Naive thymus-derived CD4-positive, alpha-beta T cell (primary cell): ENCODE data around the gene ZBTB49. TPM values are rescaled to one million over a fixed set of nuclear protein-coding genes. Genes with fewer than 3 reads are reported as not detected.

Experiments used
- ATAC-seq: fragments of 150-1000 bp; cut with Tn5 transposase; 2 replicates; pipeline ENCODE4 v1.10.0; 2021; ENCODE audit warnings: mild to moderate bottlenecking, moderate library complexity
- CTCF ChIA-PET: fragments of 350-600 bp; sonication (Branson Sonifier 250); formaldehyde crosslinking; loops from one replicate; lab custom pipeline; 2021; ENCODE audit warnings: antibody characterized with exemption; lab: Charles Lee
- POLR2A ChIA-PET: fragments of 350-600 bp; sonication (Branson Sonifier 250); formaldehyde crosslinking; loops from one replicate; lab custom pipeline; 2021; ENCODE audit warnings: antibody characterized with exemption, inconsistent platforms; lab: Charles Lee
- DNase-seq, 9 donors: peaks; one replicate each; pipeline versions ENCODE4 v3.0.0 to v3.0.0-alpha.2; 2020 to 2022; ENCODE audit warnings: mixed read lengths in 1 of 9
- H3K27ac ChIP-seq: one replicate; pipeline ENCODE4 v1.7.0; 2013; ENCODE audit warnings: mild to moderate bottlenecking, low read depth, low read length, moderate library complexity
- H3K27me3 ChIP-seq, 2 donors: one replicate each; pipeline ENCODE4 v1.7.0; 2013; ENCODE audit warnings: low read length in 2 of 2, mild to moderate bottlenecking in 2 of 2, moderate library complexity in 2 of 2; ENCODE audit not compliant: control insufficient read depth in 2 of 2, insufficient read depth in 2 of 2
- H3K36me3 ChIP-seq, 3 experiments: 1 replicate in 2 of 3; 2 replicates in 1 of 3; pipeline ENCODE4 v1.7.0; 2013; ENCODE audit warnings: low read length in 3 of 3, mild to moderate bottlenecking in 3 of 3, moderate library complexity in 1 of 3; ENCODE audit not compliant: insufficient read depth in 3 of 3, control insufficient read depth in 2 of 3
- H3K4me1 ChIP-seq, 2 donors: one replicate each; pipeline ENCODE4 v1.7.0; 2013; ENCODE audit warnings: low read length in 2 of 2, mild to moderate bottlenecking in 2 of 2, moderate library complexity in 1 of 2; ENCODE audit not compliant: control insufficient read depth in 2 of 2, insufficient read depth in 2 of 2
- H3K4me3 ChIP-seq: 2 replicates; pipeline ENCODE4 v1.7.0; 2013; ENCODE audit warnings: mild to moderate bottlenecking, low read length
- H3K9me3 ChIP-seq, 3 experiments: 1 replicate in 2 of 3; 2 replicates in 1 of 3; pipeline ENCODE4 v1.7.0; 2013; ENCODE audit warnings: low read length in 3 of 3; ENCODE audit not compliant: control insufficient read depth in 2 of 3
- H3K27ac Mint-ChIP-seq, 9 donors: one replicate each; pipeline ENCODE4 v1.8.0; 2020 to 2022; ENCODE audit warnings: mixed read lengths in 9 of 9, mild to moderate bottlenecking in 8 of 9, moderate library complexity in 5 of 9, inconsistent platforms in 2 of 9
- H3K27me3 Mint-ChIP-seq, 5 donors: one replicate each; pipeline ENCODE4 v1.8.0; 2021 to 2022; ENCODE audit warnings: mixed read lengths in 5 of 5, mild to moderate bottlenecking in 1 of 5
- H3K36me3 Mint-ChIP-seq, 5 donors: one replicate each; pipeline ENCODE4 v1.8.0; 2020 to 2022; ENCODE audit warnings: mixed read lengths in 5 of 5, mild to moderate bottlenecking in 3 of 5, inconsistent platforms in 1 of 5
- H3K4me1 Mint-ChIP-seq, 7 donors: one replicate each; pipeline ENCODE4 v1.8.0; 2020 to 2022; ENCODE audit warnings: mixed read lengths in 7 of 7, mild to moderate bottlenecking in 3 of 7, inconsistent platforms in 1 of 7
- H3K4me3 Mint-ChIP-seq, 10 donors: one replicate each; pipeline ENCODE4 v1.8.0; 2020 to 2022; ENCODE audit warnings: mild to moderate bottlenecking in 10 of 10, mixed read lengths in 10 of 10, moderate library complexity in 6 of 10, inconsistent platforms in 2 of 10
- H3K9me3 Mint-ChIP-seq, 11 donors: one replicate each; pipeline ENCODE4 v1.8.0; 2020 to 2022; ENCODE audit warnings: mixed read lengths in 11 of 11, mild to moderate bottlenecking in 4 of 11, inconsistent platforms in 1 of 11, moderate library complexity in 1 of 11
- intact Hi-C, 2 donors: fragments of 100-400 bp; cut with micrococcal nuclease; formaldehyde crosslinking; loops; one replicate each; pipeline ENCODE4 v1.15.1; 2023
- polyA plus RNA-seq, 2 donors: library from polyadenylated mRNA; unstranded; fragments of 300-500 nt; fragmentation: Illumina TruSeq; gene quantifications; one replicate each; pipeline ENCODE4 v1.2.3, GENCODE V29; 2021
- total RNA-seq, 6 experiments: library from RNA in 5 of 6; stranded (reverse) in 5 of 6; gene quantifications; 1 replicate in 5 of 6; 2 replicates in 1 of 6; pipeline ENCODE4 v1.2.3 and lab custom pipeline; 2021 to 2026

The ZBTB49 gene
- total and polyA plus RNA-seq, 7 experiments from 2014 or later: 2.0 to 16.1 (median 8.0) TPM

- CTCF ChIA-PET: no interaction called here
- no peak for ATAC-seq
- no peak overlapping the region for H3K4me3 Mint-ChIP-seq
- peaks cover 4 to 29% (median 17%) of the 10 kb centered on the region in 7 donors for H3K4me1 Mint-ChIP-seq
- Histone ChIP-seq H3K4me1 (no peaks in the 10 kb centered on the region), H3K27ac (no peak overlapping the region), H3K4me3 (no peak overlapping the region), H3K36me3 (peaks cover 0 to 36% (median 0%) of the 10 kb centered on the region in 3 experiments), H3K9me3 (no peaks in the 10 kb centered on the region), H3K27me3 (no peaks in the 10 kb centered on the region)
- H3K27ac Mint-ChIP-seq: no peak overlapping the region
- DNase-seq: no peak
- POLR2A ChIA-PET: interaction anchor here (0.7 kb wide), 1 partner anchor 225 kb away, joined by 3 read pairs; no protein-coding TSS in a partner anchor
- H3K27me3 Mint-ChIP-seq: no peaks in the 10 kb centered on the region
- intact Hi-C loops: no loop called here
- H3K9me3 Mint-ChIP-seq: no peaks in the 10 kb centered on the region
- peaks cover 5 to 30% (median 15%) of the 10 kb centered on the region in 5 donors for H3K36me3 Mint-ChIP-seq
Measured at GRCh38 chr4:4302001-4302400, 11.9 kb downstream of the ZBTB49 start.

GRCh38 chr4:4302416-4302815 lies 12.4 kb downstream of the ZBTB49 start:
- no peaks in the 10 kb centered on the region for H3K27me3 Mint-ChIP-seq
- Histone ChIP-seq H3K36me3 (peaks cover 0 to 40% (median 0%) of the 10 kb centered on the region in 3 experiments), H3K27me3 (no peaks in the 10 kb centered on the region), H3K27ac (no peak overlapping the region), H3K9me3 (no peaks in the 10 kb centered on the region), H3K4me1 (no peaks in the 10 kb centered on the region), H3K4me3 (no peak overlapping the region)
- H3K4me1 Mint-ChIP-seq: peaks cover 4 to 29% (median 14%) of the 10 kb centered on the region in 7 donors
- ATAC-seq: no peak
- no peak for DNase-seq
- ChIA-PET POLR2A (interaction anchor here (0.7 kb wide), 1 partner anchor 224 kb away, joined by 3 read pairs; no protein-coding TSS in a partner anchor), CTCF (no interaction called here)
- no peaks in the 10 kb centered on the region for H3K9me3 Mint-ChIP-seq
- intact Hi-C loops: no loop called here
- H3K36me3 Mint-ChIP-seq: peaks cover 5 to 34% (median 15%) of the 10 kb centered on the region in 5 donors
- H3K4me3 Mint-ChIP-seq: no peak overlapping the region
- peak overlapping the region in 1 of 9 donors; percentile 54 for H3K27ac Mint-ChIP-seq

GRCh38 chr4:4306920-4307319 lies 16.9 kb downstream of the ZBTB49 start:
- peaks cover 0 to 13% (median 4%) of the 10 kb centered on the region in 7 donors for H3K4me1 Mint-ChIP-seq
- ChIA-PET POLR2A (no interaction called here), CTCF (no interaction called here)
- Histone ChIP-seq H3K36me3 (peaks cover 0 to 33% (median 0%) of the 10 kb centered on the region in 3 experiments), H3K9me3 (no peaks in the 10 kb centered on the region), H3K4me3 (no peak overlapping the region), H3K27ac (no peak overlapping the region), H3K4me1 (no peaks in the 10 kb centered on the region), H3K27me3 (no peaks in the 10 kb centered on the region)
- H3K9me3 Mint-ChIP-seq: no peaks in the 10 kb centered on the region
- DNase-seq (no peak), ATAC-seq (no peak)
- no peaks in the 10 kb centered on the region for H3K27me3 Mint-ChIP-seq
- H3K27ac Mint-ChIP-seq: no peak overlapping the region
- intact Hi-C loops: no loop called here
- H3K36me3 Mint-ChIP-seq: peaks cover 5 to 38% (median 13%) of the 10 kb centered on the region in 5 donors
- H3K4me3 Mint-ChIP-seq: no peak overlapping the region

GRCh38 chr4:4308800-4309441 lies 18.9 kb downstream of the ZBTB49 start:
- no peaks in the 10 kb centered on the region for H3K27me3 Mint-ChIP-seq
- H3K27ac Mint-ChIP-seq: no peak overlapping the region
- intact Hi-C loops: no loop called here
- DNase-seq: no peak
- H3K4me3 Mint-ChIP-seq: no peak overlapping the region
- ATAC-seq: no peak
- Histone ChIP-seq H3K27ac (no peak overlapping the region), H3K36me3 (peaks cover 0 to 26% (median 0%) of the 10 kb centered on the region in 3 experiments), H3K4me3 (no peak overlapping the region), H3K4me1 (no peaks in the 10 kb centered on the region), H3K27me3 (no peaks in the 10 kb centered on the region), H3K9me3 (no peaks in the 10 kb centered on the region)
- CTCF ChIA-PET: no interaction called here
- POLR2A ChIA-PET: interaction anchor here (0.6 kb wide), 1 partner anchor 55 kb away, joined by 3 read pairs; no protein-coding TSS in a partner anchor
- H3K36me3 Mint-ChIP-seq: peaks cover 1 to 37% (median 13%) of the 10 kb centered on the region in 5 donors
- H3K4me1 Mint-ChIP-seq: peaks cover 0 to 7% (median 4%) of the 10 kb centered on the region in 7 donors
- H3K9me3 Mint-ChIP-seq: no peaks in the 10 kb centered on the region

GRCh38 chr4:4311193-4311592 lies 21.1 kb downstream of the ZBTB49 start:
- no peaks in the 10 kb centered on the region for H3K27me3 Mint-ChIP-seq
- H3K4me1 Mint-ChIP-seq: peaks cover 0 to 4% (median 0%) of the 10 kb centered on the region in 7 donors
- ChIA-PET POLR2A (no interaction called here), CTCF (no interaction called here)
- ATAC-seq (no peak), DNase-seq (no peak)
- intact Hi-C loops: no loop called here
- Histone ChIP-seq H3K4me1 (no peaks in the 10 kb centered on the region), H3K4me3 (no peak overlapping the region), H3K27me3 (no peaks in the 10 kb centered on the region), H3K27ac (no peak overlapping the region), H3K9me3 (no peaks in the 10 kb centered on the region), H3K36me3 (peaks cover 0 to 41% (median 5%) of the 10 kb centered on the region in 3 experiments)
- H3K27ac Mint-ChIP-seq: no peak overlapping the region
- H3K36me3 Mint-ChIP-seq: peaks cover 2 to 40% (median 10%) of the 10 kb centered on the region in 5 donors
- H3K9me3 Mint-ChIP-seq: no peaks in the 10 kb centered on the region
- H3K4me3 Mint-ChIP-seq: no peak overlapping the region

GRCh38 chr4:4315461-4316149 lies 25.6 kb downstream of the ZBTB49 start:
- Histone ChIP-seq H3K9me3 (no peaks in the 10 kb centered on the region), H3K27me3 (no peaks in the 10 kb centered on the region), H3K4me3 (no peak overlapping the region), H3K36me3 (peaks cover 0 to 53% (median 5%) of the 10 kb centered on the region in 3 experiments), H3K27ac (no peak overlapping the region), H3K4me1 (no peaks in the 10 kb centered on the region)
- no peak for ATAC-seq
- no peak overlapping the region for H3K27ac Mint-ChIP-seq
- POLR2A ChIA-PET: no interaction called here
- CTCF ChIA-PET: interaction anchor here (0.9 kb wide), 1 partner anchor 62 kb away, joined by 3 read pairs; no protein-coding TSS in a partner anchor
- DNase-seq: no peak
- H3K36me3 Mint-ChIP-seq: peaks cover 0 to 42% (median 12%) of the 10 kb centered on the region in 5 donors
- intact Hi-C loops: no loop called here
- no peaks in the 10 kb centered on the region for H3K9me3 Mint-ChIP-seq
- no peaks in the 10 kb centered on the region for H3K27me3 Mint-ChIP-seq
- H3K4me3 Mint-ChIP-seq: no peak overlapping the region
- H3K4me1 Mint-ChIP-seq: peaks cover 0 to 4% (median 0%) of the 10 kb centered on the region in 7 donors
